HG03064 (cell line): ENCODE results near the gene AFAP1L2.

ENCODE experiments used
- ATAC-seq: cut with Tn5 transposase; IDR thresholded peaks from one replicate; pipeline ENCODE4 v1.9.1; 2021; ENCODE audit warnings: low read depth; ENCODE audit not compliant: unreplicated experiment

Gene AFAP1L2, protein sequence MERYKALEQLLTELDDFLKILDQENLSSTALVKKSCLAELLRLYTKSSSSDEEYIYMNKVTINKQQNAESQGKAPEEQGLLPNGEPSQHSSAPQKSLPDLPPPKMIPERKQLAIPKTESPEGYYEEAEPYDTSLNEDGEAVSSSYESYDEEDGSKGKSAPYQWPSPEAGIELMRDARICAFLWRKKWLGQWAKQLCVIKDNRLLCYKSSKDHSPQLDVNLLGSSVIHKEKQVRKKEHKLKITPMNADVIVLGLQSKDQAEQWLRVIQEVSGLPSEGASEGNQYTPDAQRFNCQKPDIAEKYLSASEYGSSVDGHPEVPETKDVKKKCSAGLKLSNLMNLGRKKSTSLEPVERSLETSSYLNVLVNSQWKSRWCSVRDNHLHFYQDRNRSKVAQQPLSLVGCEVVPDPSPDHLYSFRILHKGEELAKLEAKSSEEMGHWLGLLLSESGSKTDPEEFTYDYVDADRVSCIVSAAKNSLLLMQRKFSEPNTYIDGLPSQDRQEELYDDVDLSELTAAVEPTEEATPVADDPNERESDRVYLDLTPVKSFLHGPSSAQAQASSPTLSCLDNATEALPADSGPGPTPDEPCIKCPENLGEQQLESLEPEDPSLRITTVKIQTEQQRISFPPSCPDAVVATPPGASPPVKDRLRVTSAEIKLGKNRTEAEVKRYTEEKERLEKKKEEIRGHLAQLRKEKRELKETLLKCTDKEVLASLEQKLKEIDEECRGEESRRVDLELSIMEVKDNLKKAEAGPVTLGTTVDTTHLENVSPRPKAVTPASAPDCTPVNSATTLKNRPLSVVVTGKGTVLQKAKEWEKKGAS

DNA sequence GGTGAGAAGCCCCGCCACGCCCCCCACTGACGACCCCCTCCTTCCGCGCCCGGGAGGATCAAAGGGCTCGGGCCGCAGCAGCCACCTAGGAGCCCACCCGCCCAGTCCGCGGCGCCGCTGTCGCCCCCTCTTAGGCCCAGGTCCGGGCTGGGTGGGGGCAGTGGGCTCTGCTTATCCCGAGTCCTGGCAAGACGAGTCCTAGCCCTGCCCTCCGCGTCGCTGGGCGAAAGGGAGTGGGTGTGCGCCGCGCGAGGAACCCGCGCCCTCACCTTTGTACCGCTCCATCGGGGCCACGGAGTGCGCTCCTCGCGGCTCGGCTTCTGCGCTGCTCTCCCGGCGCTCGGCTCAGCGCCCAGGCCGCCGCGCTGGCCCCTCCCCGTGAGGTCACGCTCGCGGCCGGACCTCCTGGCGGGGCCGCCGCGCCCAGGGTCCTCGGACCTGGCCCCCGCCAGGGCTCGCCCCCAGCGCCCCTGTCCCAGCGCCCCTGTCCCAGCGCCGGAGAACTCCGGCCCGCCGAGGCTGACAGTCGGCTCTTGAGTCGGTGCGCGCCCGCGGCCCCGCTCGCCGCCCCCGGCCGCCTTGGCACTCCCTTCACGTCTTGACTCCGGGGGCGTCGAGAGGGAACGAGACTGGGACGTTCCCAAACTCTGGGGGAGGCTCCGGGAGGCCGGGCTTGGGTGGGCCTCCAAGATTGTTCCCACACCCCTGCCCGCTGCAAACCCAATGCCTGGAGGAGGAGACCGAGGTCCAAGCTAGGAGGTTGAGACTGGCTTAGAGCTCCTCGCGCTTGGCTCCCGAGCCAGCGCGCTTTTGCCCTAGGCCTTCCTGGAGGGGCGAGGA lies at the start of gene AFAP1L2:
TSS of gene AFAP1L2 (minus strand) at position 332 of the 840 bp plus-strand sequence. CDS start at position 285, 47 bp downstream.
- ATAC-seq: no peak

DNA sequence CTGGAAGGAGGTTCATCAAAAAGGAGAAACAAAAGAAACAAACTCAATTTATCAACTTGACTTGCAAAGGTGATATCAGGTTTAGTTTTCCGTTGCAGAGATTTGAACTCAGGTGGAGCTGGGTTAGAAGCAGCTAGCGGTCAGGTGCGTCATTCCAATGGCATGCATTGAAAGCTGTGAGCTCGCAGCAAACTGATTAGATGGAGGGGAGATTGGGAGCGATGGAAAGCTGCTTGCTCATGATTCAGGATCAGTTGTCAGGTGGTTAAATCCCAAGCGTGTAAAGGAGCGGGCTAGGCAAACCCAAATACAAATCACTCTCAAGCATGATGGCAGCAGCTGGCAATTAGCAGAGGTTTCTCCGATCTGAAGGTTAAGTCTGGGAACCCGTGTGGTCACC lies 49.3 kb upstream of the AFAP1L2 start:
- ATAC-seq: no peak

DNA sequence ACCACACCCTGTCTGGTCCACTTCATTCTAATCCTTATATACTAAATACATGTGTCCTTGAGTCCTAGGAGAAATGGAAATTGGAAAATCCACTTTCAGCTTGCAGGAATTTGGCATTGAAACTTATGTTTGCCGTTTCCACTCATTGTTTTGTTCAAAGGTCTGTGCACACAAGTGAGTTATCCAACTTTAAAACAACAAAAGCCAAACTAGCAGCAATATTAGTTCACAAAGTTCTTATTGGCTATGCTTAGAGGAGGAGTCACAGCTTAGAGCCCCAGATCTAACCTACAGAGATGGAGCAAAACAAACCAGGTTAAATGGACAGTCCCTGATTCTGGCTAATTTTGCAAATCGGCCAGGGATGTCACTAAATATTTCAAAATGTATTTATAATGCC lies 44.6 kb upstream of the AFAP1L2 start:
- no peak for ATAC-seq

DNA sequence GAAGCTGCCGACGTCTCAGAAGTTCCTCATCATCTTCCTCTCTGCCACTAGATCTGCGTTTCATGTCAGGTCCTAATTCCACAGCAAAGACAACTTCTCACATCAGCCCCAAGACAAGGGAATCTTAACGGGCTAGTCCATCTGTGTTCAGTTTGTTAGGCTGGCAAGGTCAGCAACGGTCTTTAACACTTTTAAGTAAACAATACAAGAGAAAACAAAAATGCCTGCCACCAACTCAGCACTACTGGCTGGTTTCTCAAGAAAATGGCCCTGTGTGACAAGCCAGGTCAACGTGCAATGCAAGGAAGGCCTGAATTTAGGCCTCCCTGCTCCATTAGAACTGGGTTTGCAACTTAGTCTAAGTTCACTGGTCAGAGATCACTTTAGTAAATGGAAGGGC lies 41.0 kb upstream of the AFAP1L2 start:
- ATAC-seq: no peak

DNA sequence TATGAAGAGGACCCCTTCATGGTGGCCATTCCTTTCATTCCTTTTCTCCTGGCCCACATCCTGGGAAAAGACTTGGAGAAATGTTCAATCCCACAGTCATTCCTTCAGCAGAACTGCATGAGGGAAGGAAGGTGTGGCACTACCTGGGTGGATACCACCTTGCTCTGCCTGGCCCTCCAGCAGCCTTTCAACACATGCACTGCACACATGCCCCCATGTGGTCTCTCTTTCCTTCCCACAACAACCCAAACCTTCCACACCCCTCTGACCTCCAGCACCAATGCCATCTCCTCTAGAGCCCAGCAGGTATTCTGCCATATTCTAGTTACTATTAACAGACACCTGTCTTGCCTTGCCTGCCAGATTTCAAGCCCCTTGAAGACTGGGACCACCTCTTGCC lies 40.5 kb upstream of the AFAP1L2 start:
- ATAC-seq: no peak

DNA sequence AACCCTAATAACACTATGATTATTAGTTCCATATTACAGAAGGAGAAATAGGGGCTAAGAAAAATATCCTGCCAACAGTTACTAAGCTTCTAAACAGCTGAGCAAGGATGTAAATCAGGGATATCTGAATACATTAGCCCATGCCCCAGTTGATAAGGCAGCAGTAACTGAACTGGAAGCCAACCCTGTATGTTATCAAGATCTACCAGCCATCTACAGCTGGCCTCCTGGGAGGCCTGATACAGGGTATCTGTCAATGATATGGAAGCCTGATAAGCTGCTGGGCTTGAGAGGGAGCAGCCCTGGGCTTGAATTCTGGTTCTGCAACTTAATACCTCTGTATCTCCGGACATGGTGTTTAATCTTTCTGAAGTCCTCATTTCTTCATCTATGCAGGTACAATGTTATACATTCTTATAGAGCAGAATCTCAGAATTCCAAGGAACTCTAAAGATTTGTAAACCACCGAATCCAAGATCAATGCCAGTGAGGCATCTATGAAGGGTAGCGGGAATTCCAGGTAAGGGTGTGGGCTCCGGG lies 37.9 kb upstream of the AFAP1L2 start:
- no peak for ATAC-seq

DNA sequence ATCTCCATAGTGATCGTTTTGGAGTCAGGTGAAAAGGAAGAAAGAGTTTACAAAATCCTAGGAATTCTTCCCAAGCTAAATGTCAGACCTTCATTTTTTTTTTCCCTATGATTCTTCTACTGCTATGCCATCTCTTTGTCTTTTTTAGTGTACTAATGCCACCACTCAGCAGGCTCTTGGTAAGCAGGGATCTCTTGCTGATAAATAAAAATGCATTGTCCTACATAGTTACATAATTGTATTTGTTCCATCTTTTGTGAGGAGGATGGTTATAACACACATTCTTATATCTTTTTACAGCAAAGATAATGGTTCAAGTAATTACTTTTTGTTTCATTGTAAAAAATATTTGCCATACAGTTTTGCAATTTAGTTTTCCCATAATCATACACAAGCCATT lies 36.8 kb upstream of the AFAP1L2 start:
- ATAC-seq: no peak

DNA sequence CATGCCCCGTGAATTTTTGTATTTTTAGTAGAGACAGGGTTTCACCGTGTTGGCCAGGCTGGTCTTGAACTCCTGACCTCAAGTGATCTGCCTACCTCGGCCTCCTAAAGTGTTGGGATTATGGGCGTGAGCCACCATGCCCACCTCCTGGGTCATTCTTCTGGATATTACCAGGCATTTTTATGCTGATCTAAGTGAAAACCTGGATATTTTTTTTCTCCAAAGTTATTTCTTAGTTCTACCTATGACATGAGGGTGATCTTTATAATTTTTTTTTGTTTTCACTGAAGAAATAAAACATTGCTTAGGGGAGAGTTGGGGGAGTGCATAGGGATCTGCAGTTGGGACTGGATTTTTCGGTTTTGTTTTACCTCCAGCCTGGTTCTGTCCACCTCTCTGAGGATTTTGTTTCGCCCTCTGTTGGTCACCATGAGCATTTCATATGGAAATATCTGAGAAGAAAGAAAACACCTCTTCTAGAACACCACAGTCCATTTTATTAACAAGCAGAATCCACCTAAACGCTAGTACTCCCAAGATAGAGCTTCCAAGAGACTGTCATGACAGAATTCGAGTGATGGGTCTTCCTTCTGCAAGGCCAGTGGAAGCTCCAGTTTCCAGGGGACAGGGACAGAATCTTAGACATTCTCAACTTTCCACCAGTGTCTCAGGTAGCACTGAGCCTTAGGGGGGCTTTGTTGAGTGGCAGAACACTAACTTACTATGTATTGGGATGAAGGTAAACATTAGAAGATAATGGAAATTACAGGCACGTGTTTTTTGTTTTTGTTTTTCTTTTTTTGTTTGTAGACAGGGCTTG lies 33.4 kb upstream of the AFAP1L2 start:
- ATAC-seq: no peak

DNA sequence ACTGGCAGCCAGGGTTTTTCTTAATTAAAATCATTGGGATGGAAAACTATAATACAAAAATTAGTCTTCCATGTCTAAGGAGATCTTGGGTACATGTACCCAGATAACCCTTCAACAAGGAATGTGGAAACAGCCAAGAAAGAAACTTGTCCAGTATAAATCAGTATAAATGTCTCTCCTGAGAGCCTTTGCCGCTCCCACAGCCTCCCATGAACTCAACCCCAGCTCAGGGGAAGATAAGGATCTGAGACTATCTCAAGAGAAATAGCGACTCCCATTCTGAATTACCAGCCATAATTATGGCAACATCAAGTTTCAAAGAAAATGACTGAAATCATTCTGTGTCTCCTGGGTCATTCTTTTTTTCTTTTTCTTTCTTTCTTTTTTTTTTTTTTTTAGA lies 32.6 kb upstream of the AFAP1L2 start:
- no peak for ATAC-seq

DNA sequence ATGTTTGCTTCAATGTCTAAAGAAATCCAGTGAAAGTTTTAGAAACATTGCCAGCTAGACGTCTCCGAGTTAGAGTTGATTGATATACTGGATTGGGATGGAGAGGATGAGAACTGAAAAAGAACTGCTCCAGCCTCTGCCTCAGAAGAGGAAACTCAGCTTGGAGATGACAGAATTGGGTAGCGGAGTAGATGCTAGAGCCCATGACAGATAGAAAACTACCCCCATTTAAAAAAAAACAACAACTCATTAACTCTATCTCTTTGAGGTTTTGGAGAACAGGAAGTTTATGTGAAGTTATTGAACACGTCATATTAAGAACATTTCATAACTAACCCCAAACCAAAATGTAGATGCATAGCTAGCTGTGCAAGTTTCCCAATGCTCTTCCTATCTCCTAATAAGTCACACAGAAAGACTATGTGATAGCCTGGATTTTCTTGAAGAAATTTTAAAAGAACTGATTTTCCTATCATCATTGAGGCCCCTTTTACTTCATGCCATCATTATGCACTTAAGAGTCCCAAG lies 28.3 kb upstream of the AFAP1L2 start:
- ATAC-seq: no peak

DNA sequence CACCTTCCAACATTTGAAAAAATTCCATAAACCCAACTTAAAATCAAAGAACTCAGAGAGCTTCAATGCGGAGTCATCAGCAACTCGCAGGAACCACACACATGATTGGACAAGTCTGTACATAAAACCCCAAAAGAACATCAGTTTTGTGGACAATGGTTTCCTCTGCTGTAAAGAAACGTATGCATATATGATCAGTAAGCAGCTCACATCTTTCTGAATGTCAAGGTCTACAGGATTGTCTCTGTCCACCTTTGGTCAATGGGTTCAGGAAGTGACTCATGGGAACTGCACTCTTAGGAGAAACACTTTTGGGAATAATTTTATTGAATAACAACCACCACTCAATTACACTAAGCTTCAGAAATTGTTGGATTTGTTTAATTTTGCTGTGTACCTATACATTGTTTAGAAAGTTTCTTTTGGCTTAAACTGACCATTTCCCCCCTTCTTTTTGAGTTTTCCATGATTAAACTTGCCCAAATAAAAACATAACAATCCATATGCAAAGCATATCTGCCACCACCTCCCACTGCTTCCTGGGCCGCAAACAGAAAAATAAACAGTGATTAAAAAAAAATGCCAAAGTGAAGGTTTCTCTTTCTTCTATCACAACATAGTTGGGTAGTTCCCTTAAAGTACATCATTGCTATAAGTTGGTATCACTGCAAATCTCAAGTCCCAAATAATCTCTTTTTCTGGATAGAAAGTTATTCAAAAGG lies 27.3 kb upstream of the AFAP1L2 start:
- ATAC-seq: no peak

DNA sequence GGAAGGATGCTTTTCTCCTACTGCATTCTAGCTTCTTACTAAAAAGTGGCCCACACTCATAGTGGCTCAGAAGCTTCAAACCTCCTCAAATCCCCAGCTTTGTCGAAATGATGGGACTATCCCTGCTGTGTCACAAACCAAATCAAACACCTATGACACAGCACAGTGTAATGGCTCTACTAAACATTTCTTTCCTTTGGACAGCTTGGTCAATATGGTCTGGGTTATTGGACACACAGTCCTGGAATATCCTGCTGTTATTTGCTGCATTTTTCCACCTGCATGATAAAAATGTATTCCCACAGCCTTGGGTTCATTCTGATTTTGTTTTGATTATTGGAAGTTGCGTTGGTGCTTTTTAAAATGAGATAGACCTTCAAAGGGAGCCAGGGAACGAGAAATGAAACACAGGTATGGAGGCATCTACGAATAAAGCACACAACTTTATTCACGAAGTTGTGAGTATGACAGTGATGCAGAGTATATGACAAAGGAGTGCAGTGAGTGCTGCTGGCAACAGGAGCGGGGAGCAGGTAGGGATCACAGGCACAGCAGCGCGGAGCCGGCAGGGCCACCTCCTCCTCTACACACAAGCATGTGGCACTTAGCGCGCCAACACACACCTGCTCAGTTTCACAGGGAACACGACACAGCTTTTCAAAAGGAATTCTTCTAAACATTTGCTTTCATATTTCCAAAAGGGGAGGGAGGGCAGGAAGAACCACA lies 26.5 kb upstream of the AFAP1L2 start:
- no peak for ATAC-seq

DNA sequence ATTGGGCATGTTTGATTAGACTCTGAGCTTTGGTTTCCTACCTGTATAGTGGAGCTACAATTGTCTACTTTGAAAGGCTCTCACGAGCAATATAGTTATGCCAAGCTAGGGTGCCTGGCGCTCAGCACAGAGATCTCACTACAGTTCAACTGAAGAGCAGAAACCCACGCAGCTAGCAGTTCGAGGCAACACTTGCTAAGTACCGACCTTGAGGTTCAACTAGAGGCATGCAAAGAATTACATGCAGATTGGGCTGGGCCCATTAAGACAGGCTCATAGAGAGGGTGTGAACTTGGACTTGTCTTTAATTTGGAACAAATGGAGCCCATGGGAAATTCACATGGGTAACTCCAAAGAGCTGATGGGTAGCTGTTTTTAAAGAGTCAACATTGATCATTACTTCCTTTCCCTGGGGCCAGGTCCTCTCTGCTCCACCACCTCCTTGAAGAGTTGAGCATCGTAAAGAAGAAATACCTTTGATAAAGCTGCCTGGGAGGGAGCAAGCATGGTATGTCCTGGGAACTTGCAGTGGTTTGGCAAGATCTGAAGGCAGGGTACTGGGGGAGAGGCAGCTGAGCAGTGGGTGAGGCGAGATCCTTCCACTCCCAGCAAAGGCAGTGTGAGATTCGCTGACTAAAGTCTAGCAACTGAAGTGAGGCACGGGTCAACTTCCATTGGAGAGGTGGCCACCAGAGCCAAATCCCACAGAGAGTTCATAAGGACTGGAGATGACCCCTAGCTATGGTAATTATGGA lies 25.5 kb upstream of the AFAP1L2 start:
- ATAC-seq: no peak

DNA sequence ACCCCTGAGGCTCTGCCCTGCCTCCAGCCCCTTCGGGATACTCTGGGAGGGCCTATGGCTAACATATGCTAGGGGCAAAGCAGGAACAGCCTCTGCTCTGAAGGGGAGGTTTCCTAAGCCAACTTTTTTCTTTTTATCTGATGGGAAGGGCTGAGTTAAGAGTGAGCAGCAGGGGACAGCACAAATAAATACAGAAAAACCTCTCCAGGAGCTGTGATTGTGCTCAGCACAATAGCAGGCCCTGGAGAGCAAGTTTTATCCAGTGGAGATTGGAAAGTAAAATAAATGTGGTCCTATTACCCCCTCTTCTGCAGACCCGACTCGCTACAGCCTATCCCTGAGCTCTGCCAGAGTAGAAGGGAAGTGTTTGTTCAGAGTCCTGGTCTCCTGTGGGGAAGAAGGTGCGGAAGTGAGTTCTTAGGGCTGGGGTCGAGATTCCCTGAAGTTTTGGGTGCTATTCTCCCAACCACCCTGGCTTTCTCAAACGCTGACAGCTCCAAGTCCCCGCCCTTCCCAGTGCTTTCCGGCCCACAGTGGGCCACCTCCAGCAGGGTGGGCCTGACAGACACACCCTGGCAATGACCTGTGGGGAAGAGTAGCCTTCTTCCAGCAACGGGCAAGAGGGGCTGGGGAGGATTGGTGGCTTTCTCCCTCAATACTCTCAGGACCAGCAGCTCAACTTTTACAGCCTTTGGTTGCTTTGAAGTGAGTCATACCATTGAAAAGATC lies 23.0 kb upstream of the AFAP1L2 start:
- no peak for ATAC-seq

DNA sequence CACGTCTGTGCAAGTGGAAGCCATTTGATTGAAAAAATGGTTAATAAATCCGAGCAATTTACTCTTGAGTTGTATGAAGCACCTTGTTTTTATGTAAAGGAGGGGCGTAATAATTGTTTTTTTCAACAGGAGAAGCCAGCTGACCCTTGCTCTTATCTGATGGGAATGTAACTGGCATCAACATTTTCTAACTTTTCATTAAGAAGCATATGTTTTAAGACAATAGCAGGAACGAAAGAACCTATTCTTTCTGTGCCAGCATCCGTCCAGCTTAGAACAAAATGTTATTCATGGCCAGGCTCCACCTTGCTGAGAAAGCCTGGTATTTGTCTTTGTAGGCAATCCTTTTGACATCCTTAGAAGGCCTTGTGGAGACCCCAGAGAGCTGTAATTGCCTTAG lies 22.2 kb upstream of the AFAP1L2 start:
- no peak for ATAC-seq

DNA sequence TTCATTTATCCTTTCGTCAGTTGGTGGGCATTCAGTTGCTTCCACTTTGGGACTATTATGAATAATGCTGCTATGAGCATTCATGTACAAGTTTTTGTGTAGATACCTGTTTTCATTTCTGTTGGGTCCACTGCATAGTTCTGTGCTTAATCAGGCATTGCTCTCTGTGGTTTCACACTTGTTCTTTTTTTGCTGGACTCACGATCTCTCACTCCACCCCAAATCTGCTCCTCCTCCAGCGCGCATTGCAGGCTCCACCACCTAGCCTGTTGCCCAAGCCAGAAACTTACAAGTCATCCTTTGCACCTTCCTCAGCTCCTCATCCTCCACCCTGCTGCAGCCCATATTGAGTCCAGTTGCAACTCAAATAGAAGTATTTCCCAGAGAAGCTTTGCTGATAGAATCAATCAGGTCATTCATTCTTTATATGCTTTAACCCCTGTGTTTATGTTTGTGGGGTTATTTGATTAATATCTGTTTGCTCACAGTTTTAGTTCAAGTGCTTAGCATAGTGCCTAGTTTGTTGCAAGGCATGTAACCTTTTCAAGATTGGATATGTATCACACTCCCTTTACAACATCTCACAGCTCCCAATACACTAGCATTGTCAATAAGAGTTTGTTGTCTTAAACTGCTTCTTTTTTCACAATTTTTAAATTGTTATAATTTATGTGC lies 16.6 kb upstream of the AFAP1L2 start:
- ATAC-seq: no peak
